Astrocyte (in vitro differentiated cells and primary cell): ENCODE results near the gene PREX1. TPM values are rescaled to one million over a fixed set of nuclear protein-coding genes. Genes with fewer than 3 reads are reported as not detected.

Experiments used
- DNase-seq: peaks from one replicate; pipeline ENCODE4 v3.0.0-alpha.2; 2010; ENCODE audit warnings: low read depth
- FAIRE-seq: peaks from 2 replicates; lab custom pipeline; 2011; peaks lifted over from hg19 to GRCh38; lab: Jason Lieb, UNC
- H2AFZ ChIP-seq: 2 replicates; pipeline ENCODE4 v1.6.0; 2012; ENCODE audit warnings: low read depth, low read length, inconsistent platforms
- H3K27ac ChIP-seq: 2 replicates; pipeline ENCODE4 v1.5.1; 2011; ENCODE audit warnings: low read depth, low read length, inconsistent platforms
- H3K27me3 ChIP-seq: 2 replicates; pipeline ENCODE4 v1.6.0; 2011; ENCODE audit warnings: low read length, inconsistent platforms; ENCODE audit not compliant: insufficient read depth
- H3K36me3 ChIP-seq: 2 replicates; pipeline ENCODE4 v1.5.1; 2011; ENCODE audit warnings: low read length, inconsistent platforms; ENCODE audit not compliant: insufficient read depth
- H3K4me1 ChIP-seq: 2 replicates; pipeline ENCODE4 v1.5.1; 2011; ENCODE audit warnings: low read length, inconsistent platforms; ENCODE audit not compliant: insufficient read depth
- H3K4me2 ChIP-seq: 2 replicates; pipeline ENCODE4 v1.6.0; 2012; ENCODE audit warnings: low read length, inconsistent platforms
- H3K4me3 ChIP-seq: 2 replicates; pipeline ENCODE4 v1.5.1; 2011; ENCODE audit warnings: low read depth, mild to moderate bottlenecking, low read length, inconsistent platforms; ENCODE audit not compliant: insufficient read depth
- H3K79me2 ChIP-seq: 2 replicates; pipeline ENCODE4 v1.6.0; 2012; ENCODE audit warnings: mild to moderate bottlenecking, low read length, inconsistent platforms; ENCODE audit not compliant: insufficient read depth
- H3K9ac ChIP-seq: 2 replicates; pipeline ENCODE4 v1.6.0; 2012; ENCODE audit warnings: mild to moderate bottlenecking, low read length, inconsistent platforms
- H3K9me3 ChIP-seq: 2 replicates; pipeline ENCODE4 v1.5.1; 2012; ENCODE audit warnings: low read depth, mild to moderate bottlenecking, low read length, inconsistent platforms; ENCODE audit not compliant: insufficient read depth
- H4K20me1 ChIP-seq: 2 replicates; pipeline ENCODE4 v1.6.0; 2012; ENCODE audit warnings: low read length, inconsistent platforms; ENCODE audit not compliant: insufficient read depth
- H3K27ac Mint-ChIP-seq: one replicate; pipeline ENCODE4 v1.8.0; 2021; ENCODE audit warnings: mild to moderate bottlenecking, mixed read lengths; ENCODE audit not compliant: unreplicated experiment
- H3K27me3 Mint-ChIP-seq: one replicate; pipeline ENCODE4 v1.8.0; 2021; ENCODE audit warnings: low read depth, mixed read lengths; ENCODE audit not compliant: unreplicated experiment
- H3K36me3 Mint-ChIP-seq: one replicate; pipeline ENCODE4 v1.8.0; 2021; ENCODE audit warnings: low read depth, mixed read lengths; ENCODE audit not compliant: unreplicated experiment
- H3K4me1 Mint-ChIP-seq: one replicate; pipeline ENCODE4 v1.8.0; 2021; ENCODE audit warnings: low read depth, mixed read lengths; ENCODE audit not compliant: unreplicated experiment
- H3K4me3 Mint-ChIP-seq: one replicate; pipeline ENCODE4 v1.8.0; 2021; ENCODE audit warnings: mild to moderate bottlenecking, moderate library complexity, mixed read lengths; ENCODE audit not compliant: unreplicated experiment
- H3K9me3 Mint-ChIP-seq: one replicate; pipeline ENCODE4 v1.8.0; 2021; ENCODE audit warnings: mild to moderate bottlenecking, mixed read lengths; ENCODE audit not compliant: unreplicated experiment
- EZH2 ChIP-seq: IDR thresholded peaks from 2 replicates; pipeline ENCODE4 v1.6.1; 2012; ENCODE audit warnings: mild to moderate bottlenecking, low read length, inconsistent platforms; ENCODE audit not compliant: insufficient read depth
- total RNA-seq: library from RNA; stranded (reverse); gene quantifications from 2 replicates; pipeline ENCODE4 v1.2.1, GENCODE V29; 2021
- TF ChIP-seq, protein P1 (sequence below): IDR thresholded peaks from 2 replicates; pipeline ENCODE4 v1.5.1; 2011; ENCODE audit warnings: low read depth, mild to moderate bottlenecking, inconsistent platforms, low read length, moderate library complexity; ENCODE audit not compliant: insufficient read depth

The PREX1 gene
- total RNA-seq, 1 donor from 2014 or later: 3.5 TPM

DNA sequence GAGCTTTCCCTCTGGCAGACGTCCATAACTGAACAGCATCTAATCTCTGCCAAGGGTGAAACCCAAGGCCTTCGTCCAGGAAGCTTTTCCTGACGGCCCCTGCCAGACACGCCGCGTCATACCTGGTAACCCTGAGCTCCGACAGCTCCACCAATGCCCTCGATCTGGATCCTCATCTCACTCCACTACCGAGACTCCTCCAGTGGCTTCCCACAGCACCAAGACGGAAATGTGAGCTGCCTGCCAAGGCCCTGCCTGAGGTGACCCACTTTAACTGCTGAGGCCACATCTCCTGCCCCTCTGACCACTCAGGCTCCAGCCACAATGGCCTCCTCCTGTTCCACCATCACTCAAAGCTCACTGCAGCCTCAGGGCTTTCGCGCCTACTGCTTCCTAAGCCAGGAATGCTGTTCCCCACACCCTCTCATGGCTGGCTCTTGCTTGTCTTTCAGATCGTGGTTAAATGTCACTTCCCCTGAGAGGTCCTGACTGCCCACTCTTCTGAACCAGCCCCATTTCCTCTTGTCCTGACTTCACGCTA is 143.2 kb downstream of the PREX1 start:
- Histone ChIP-seq H3K9ac (no peak overlapping the region), H3K79me2 (no peaks in the 10 kb centered on the region), H3K9me3 (no peaks in the 10 kb centered on the region), H3K27ac (no peak overlapping the region), H2AFZ (no peak overlapping the region), H3K27me3 (no peaks in the 10 kb centered on the region), H3K4me2 (no peak overlapping the region), H3K4me1 (peaks cover 31% of the 10 kb centered on the region), H4K20me1 (no peaks in the 10 kb centered on the region), H3K36me3 (no peaks in the 10 kb centered on the region), H3K4me3 (no peak overlapping the region)
- no peak for DNase-seq
- peak overlapping the region; percentile 9 for H3K4me3 Mint-ChIP-seq
- H3K9me3 Mint-ChIP-seq: no peaks in the 10 kb centered on the region
- H3K4me1 Mint-ChIP-seq: peaks cover 10% of the 10 kb centered on the region
- no peak overlapping the region for H3K27ac Mint-ChIP-seq
- no peak for FAIRE-seq
- peaks cover 10% of the 10 kb centered on the region for H3K27me3 Mint-ChIP-seq
- H3K36me3 Mint-ChIP-seq: peaks cover 5% of the 10 kb centered on the region
- TF ChIP-seq, protein P1, sequence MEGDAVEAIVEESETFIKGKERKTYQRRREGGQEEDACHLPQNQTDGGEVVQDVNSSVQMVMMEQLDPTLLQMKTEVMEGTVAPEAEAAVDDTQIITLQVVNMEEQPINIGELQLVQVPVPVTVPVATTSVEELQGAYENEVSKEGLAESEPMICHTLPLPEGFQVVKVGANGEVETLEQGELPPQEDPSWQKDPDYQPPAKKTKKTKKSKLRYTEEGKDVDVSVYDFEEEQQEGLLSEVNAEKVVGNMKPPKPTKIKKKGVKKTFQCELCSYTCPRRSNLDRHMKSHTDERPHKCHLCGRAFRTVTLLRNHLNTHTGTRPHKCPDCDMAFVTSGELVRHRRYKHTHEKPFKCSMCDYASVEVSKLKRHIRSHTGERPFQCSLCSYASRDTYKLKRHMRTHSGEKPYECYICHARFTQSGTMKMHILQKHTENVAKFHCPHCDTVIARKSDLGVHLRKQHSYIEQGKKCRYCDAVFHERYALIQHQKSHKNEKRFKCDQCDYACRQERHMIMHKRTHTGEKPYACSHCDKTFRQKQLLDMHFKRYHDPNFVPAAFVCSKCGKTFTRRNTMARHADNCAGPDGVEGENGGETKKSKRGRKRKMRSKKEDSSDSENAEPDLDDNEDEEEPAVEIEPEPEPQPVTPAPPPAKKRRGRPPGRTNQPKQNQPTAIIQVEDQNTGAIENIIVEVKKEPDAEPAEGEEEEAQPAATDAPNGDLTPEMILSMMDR: no peak

DNA sequence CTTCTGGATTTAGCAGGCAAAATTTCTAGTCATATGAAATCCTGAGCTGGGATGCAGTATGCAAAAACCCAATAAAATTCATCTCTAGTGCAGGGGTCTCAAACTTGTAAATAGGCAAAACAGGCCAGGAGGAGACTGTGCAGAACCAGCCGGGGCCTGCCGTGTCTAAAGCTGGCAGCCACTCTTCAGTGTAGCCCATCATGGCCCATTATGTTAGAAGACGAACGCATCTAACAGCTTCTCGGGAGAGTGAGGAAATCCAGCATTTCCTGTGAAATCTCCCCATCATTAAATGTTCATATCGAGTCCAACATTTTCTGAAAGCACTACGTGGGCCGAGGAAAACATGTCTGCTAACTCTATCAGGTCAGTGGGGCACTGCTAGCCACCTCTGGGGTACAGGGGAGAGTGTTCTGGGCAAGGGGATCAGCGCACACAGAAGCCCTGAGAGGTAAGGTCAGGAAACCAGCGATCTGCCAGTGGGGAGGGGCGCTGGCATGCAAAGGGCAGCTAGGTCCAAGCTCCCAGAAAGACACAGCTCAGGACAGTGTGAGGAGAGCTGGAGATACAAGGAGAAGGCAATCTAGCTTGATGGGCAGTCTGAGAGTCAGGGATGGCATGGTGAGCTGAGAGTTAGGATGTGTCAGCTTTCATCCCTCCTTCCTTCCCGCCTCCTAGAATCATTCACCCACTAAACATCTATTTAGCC is 144.2 kb downstream of the PREX1 start:
- FAIRE-seq (no peak), DNase-seq (no peak)
- no peaks in the 10 kb centered on the region for H3K27me3 ChIP-seq
- no peaks in the 10 kb centered on the region for H3K36me3 ChIP-seq
- no peak overlapping the region for H3K4me2 ChIP-seq
- no peak overlapping the region for H2AFZ ChIP-seq
- Mint-ChIP-seq H3K27ac (no peak overlapping the region), H3K4me3 (peak overlapping the region; percentile 21), H3K27me3 (peaks cover 10% of the 10 kb centered on the region), H3K4me1 (peaks cover 10% of the 10 kb centered on the region), H3K36me3 (peaks cover 5% of the 10 kb centered on the region), H3K9me3 (no peaks in the 10 kb centered on the region)
- no peak overlapping the region for H3K27ac ChIP-seq
- H3K9ac ChIP-seq: no peak overlapping the region
- H3K9me3 ChIP-seq: no peaks in the 10 kb centered on the region
- no peak overlapping the region for H3K4me3 ChIP-seq
- peaks cover 31% of the 10 kb centered on the region for H3K4me1 ChIP-seq
- no peaks in the 10 kb centered on the region for H4K20me1 ChIP-seq
- TF ChIP-seq, protein P1: no peak
- TF ChIP-seq EZH2: no peak
- no peaks in the 10 kb centered on the region for H3K79me2 ChIP-seq
